T-helper 2 cell treated with Interferon-gamma antibody and Interleukin-4, amounts not matched to agents 100 ng/mL and 5 ng/mL, for 36 hours (primary cell): ENCODE measurements around the gene STAMBPL1. TPM values are rescaled to one million over a fixed set of nuclear protein-coding genes. Genes with fewer than 3 reads are reported as not detected.

Experiments
- total RNA-seq: library from RNA; stranded (reverse); gene quantifications from 2 replicates; pipeline ENCODE4 v1.2.3, GENCODE V29; 2022

STAMBPL1 gene
- total RNA-seq, 1 donor from 2014 or later, result 39.5 TPM

Other genes with a start within 250 kb of the STAMBPL1 start
- not detected in 2 replicates for gene LIPF, start 215.8 kb upstream of the STAMBPL1 start, total RNA-seq
- gene LIPK, start 174.0 kb upstream of the STAMBPL1 start, total RNA-seq, result not detected in 2 replicates
- gene LIPN, start 120.2 kb upstream of the STAMBPL1 start, total RNA-seq, result not detected in 2 replicates
- not detected in 2 replicates for gene LIPM, start 77.5 kb upstream of the STAMBPL1 start, total RNA-seq
- 0.16 TPM in 1 of 2 replicates, not detected in the other for gene ANKRD22, start 28.4 kb upstream of the STAMBPL1 start, total RNA-seq
- gene ACTA2, start 72.5 kb downstream of the STAMBPL1 start, total RNA-seq, result 9.3 and 10.6 TPM in 2 replicates
- gene FAS, start 110.6 kb downstream of the STAMBPL1 start, total RNA-seq, result 48.6 and 50.8 TPM in 2 replicates